ENCODE data around the gene LY6G5C. TPM values are rescaled to one million over a fixed set of nuclear protein-coding genes. Genes with fewer than 3 reads are reported as not detected.

Gene LY6G5C
- total and polyA plus RNA-seq, 2 of the 13 experiments (the other 11 are each of a cell fraction or from before 2014, with no cell fraction given), result 0.33 to 0.55 TPM

DNA sequence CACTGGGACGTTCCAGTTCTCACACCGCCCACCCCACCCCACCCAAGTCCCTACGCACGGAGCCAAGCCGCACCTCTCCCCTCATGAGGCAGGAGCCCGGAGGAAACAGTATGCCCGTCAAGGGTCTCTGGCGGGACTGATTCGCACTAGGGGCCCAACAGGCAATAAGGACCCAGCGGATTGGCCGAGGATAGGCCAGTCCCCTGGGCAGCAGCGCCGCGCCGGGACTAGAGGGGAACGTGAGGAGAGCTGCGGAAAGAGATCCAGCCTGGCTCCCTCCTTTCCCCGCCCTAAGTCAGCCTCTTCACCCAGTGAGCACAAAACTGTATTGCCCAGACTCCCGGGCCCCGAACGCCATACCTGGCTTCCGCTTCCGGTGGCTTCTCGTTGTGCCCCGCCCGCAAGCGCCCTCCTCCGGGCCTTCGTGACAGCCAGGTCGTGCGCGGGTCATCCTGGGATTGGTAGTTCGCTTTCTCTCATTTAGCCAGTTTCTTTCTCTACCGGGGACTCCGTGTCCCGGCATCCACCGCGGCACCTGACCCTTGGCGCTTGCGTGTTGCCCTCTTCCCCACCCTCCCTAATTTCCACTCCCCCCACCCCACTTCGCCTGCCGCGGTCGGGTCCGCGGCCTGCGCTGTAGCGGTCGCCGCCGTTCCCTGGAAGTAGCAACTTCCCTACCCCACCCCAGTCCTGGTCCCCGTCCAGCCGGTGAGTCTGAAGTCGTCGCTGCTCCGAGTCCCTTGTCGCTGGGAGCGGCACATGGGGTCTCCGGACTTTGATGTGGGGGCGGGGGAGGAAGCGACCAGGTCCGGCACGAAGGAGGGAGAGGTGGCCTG lies 15.1 kb downstream of the LY6G5C start, which contains the start of gene CSNK2B:
Gene CSNK2B, plus strand, starts transcription at position 580 of the 836 bp plus-strand sequence. CDS start 752 bp downstream, outside the sequence.
- Histone ChIP-seq H3K9me3 (ENCODE audit: low read length) (no peaks in the 10 kb centered on the region), H3K36me3 (replicated peaks in 1 of 2; ENCODE audit: control insufficient read depth in 1 of 2, insufficient read depth in 2 of 2, low read length in 2 of 2) (peaks cover 25 to 48% of the 10 kb centered on the region in 2 experiments), H3K4me2 (ENCODE audit: low read depth, low read length) (peak within 1 kb of the TSS; percentile 94), H3K9ac (ENCODE audit: insufficient read depth, low read depth, low read length) (peak within 1 kb of the TSS; percentile 98), H2AFZ (ENCODE audit: low read length) (no peak within 1 kb of the TSS), H3K27ac (ENCODE audit: extremely low read length, insufficient read depth, low read length) (peak within 1 kb of the TSS; percentile 99), H4K20me1 (ENCODE audit: insufficient read depth, low read length) (no peaks in the 10 kb centered on the region), H3K79me2 (ENCODE audit: insufficient read depth, low read length) (peaks cover 58% of the 10 kb centered on the region), H3K4me1 (ENCODE audit: insufficient read depth, low read length) (peaks cover 71% of the 10 kb centered on the region), H3K27me3 (ENCODE audit: control insufficient read depth in 1 of 2, insufficient read depth in 2 of 2, low read length in 2 of 2) (no peaks in the 10 kb centered on the region; a peak in 1 of 5 replicates), H3K4me3 (replicated peaks in 1 of 3; ENCODE audit: insufficient read depth in 1 of 3, low read depth in 2 of 3, low read length in 3 of 3) (peak within 1 kb of the TSS; percentile 93 to 98 (median 94))
- intact Hi-C loops (cut with micrococcal nuclease; ENCODE audit: unreplicated experiment), result loop anchor here (1.0 to 5.0 kb wide), 3 partner anchors 43 to 167 kb away; partner anchors contain the start of gene PRRC2A
- in situ Hi-C loops (cut with HindIII; ENCODE audit: extremely low pct_ligation_motif_present, low pct_unique_long_range_greater_than_20kb), result no loop called here
- POLR2A ChIA-PET, result interaction anchor here (0.6 to 7.4 kb wide), 28 partner anchors 12 to 512 kb away, joined by 3 to 438 read pairs (median 4); partner anchors contain the start of genes ABHD16A, APOM, ATP6V1G2 and BAG6
- CTCF ChIA-PET (ENCODE audit: low intra/inter-chr PET ratio, low total read pairs), result no interaction called here
- ATAC-seq (peak; percentile 83), FAIRE-seq (peak; percentile 84), DNase-seq (ENCODE audit: low spot score) (peak; percentile 99)
- no TSS peak for BruUV-seq (replicated peaks)
- WGBS (ENCODE audit: low lambda C conversion rate), result 1% methylated on average over 55 of the region's 63 CpGs
- TF ChIP-seq, protein P1, sequence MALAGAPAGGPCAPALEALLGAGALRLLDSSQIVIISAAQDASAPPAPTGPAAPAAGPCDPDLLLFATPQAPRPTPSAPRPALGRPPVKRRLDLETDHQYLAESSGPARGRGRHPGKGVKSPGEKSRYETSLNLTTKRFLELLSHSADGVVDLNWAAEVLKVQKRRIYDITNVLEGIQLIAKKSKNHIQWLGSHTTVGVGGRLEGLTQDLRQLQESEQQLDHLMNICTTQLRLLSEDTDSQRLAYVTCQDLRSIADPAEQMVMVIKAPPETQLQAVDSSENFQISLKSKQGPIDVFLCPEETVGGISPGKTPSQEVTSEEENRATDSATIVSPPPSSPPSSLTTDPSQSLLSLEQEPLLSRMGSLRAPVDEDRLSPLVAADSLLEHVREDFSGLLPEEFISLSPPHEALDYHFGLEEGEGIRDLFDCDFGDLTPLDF (CRISPR knock-in tag; IDR thresholded peaks at IDR 0.05), result peak; percentile 66; the same call in 1 of the 2 replicates
- TF ChIP-seq NFIC (IDR thresholded peaks at IDR 0.05; ENCODE audit: low read length) (no peak), GATAD1 (CRISPR knock-in tag; IDR thresholded peaks at IDR 0.05) (peak; percentile 92), CCAR2 (optimal IDR thresholded peaks at IDR 0.05; ENCODE audit: low read depth, low read length) (no peak), PPARG (CRISPR knock-in tag; conservative IDR thresholded peaks at IDR 0.05) (peak; percentile 59; the same call in 1 of the 2 replicates), NR2F6 (IDR thresholded peaks at IDR 0.05) (no peak), NR2F6 (CRISPR knock-in tag; IDR thresholded peaks at IDR 0.05) (peak; percentile 64; the same call in 1 of the 2 replicates), ERF (CRISPR knock-in tag; IDR thresholded peaks at IDR 0.05) (peak; percentile 44), PCBP2 (optimal IDR thresholded peaks at IDR 0.05; ENCODE audit: low read depth, low read length, poor library complexity, severe bottlenecking) (no peak), HNF4A (CRISPR knock-in tag; IDR thresholded peaks at IDR 0.05) (no peak), MIXL1 (CRISPR knock-in tag; IDR thresholded peaks at IDR 0.05) (peak; percentile 82), GTF3A (CRISPR knock-in tag; conservative IDR thresholded peaks at IDR 0.05) (peak; percentile 40; the same call in 1 of the 2 replicates), ZNF331 (CRISPR knock-in tag; IDR thresholded peaks at IDR 0.05) (peak; percentile 59; the same call in 1 of the 2 replicates), ZNF274 (CRISPR knock-in tag; IDR thresholded peaks at IDR 0.05) (peak; percentile 37; the same call in 1 of the 2 replicates), FOXA3 (CRISPR knock-in tag; IDR thresholded peaks at IDR 0.05) (no peak; the same call in 1 of the 2 replicates), ZNF788 (CRISPR knock-in tag; IDR thresholded peaks at IDR 0.05; ENCODE audit: borderline replicate concordance) (peak; percentile 73; the same call in 1 of the 2 replicates)
- TF ChIP-seq, protein P2, sequence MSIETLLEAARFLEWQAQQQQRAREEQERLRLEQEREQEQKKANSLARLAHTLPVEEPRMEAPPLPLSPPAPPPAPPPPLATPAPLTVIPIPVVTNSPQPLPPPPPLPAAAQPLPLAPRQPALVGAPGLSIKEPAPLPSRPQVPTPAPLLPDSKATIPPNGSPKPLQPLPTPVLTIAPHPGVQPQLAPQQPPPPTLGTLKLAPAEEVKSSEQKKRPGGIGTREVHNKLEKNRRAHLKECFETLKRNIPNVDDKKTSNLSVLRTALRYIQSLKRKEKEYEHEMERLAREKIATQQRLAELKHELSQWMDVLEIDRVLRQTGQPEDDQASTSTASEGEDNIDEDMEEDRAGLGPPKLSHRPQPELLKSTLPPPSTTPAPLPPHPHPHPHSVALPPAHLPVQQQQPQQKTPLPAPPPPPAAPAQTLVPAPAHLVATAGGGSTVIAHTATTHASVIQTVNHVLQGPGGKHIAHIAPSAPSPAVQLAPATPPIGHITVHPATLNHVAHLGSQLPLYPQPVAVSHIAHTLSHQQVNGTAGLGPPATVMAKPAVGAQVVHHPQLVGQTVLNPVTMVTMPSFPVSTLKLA (IDR thresholded peaks at IDR 0.05), result peak; percentile 62
- TF ChIP-seq, protein P3, sequence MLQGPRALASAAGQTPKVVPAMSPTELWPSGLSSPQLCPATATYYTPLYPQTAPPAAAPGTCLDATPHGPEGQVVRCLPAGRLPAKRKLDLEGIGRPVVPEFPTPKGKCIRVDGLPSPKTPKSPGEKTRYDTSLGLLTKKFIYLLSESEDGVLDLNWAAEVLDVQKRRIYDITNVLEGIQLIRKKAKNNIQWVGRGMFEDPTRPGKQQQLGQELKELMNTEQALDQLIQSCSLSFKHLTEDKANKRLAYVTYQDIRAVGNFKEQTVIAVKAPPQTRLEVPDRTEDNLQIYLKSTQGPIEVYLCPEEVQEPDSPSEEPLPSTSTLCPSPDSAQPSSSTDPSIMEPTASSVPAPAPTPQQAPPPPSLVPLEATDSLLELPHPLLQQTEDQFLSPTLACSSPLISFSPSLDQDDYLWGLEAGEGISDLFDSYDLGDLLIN (CRISPR knock-in tag; IDR thresholded peaks at IDR 0.05; ENCODE audit: borderline replicate concordance), result peak; percentile 96
